HG03558 (cell line): ENCODE results near the gene IFIH1.

Source experiments
- ATAC-seq: cut with Tn5 transposase; IDR thresholded peaks from one replicate; pipeline ENCODE4 v1.9.1; 2021; ENCODE audit warnings: moderate number of reproducible peaks; ENCODE audit not compliant: unreplicated experiment; ENCODE audit errors: extremely low read depth

IFIH1 gene

GRCh38 chr2:162261032-162261945 lies 57.2 kb downstream of the IFIH1 start:
- peak; percentile 41 for ATAC-seq

DNA sequence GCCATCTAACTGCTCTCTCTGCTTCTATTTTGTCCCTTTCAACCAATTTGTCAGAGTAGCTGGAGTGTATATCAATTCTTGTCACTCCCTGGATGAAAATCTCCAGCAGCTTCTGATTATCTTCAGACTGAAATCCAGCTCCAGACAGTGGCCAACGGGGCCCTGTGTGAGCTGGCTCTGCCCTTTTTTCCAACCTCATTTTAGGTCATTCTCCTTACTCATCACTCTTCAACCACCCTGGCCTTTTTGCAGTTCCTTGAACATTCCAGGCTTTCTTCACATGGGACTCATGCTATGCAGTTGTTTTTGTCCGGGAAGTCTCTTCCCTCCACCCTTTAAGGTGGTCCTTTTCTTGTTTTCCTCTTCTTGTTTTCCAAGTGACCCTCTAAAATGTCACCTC lies 59.8 kb downstream of the IFIH1 start:
- ATAC-seq: no peak

GRCh38 chr2:162258169-162258568 lies 60.3 kb downstream of the IFIH1 start:
- ATAC-seq: no peak

DNA sequence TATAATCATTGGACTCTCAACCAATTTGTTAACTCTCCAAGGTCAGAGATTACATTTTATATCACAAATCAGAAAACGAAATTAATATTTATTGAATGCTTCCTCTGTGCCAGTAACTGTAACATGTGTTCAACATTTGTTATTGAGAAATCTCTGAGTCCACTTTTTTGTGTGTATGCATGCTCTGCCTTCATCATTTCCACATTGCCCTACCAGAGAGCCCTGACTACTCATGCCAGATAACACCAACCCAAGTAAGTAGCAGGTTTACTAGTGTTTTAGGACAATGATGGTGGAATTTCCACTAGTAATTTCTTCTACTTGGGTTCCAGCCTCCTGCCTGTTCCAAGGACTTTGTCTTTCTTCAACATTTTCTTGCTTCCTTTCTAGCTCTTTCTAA lies 61.1 kb downstream of the IFIH1 start:
- no peak for ATAC-seq

DNA sequence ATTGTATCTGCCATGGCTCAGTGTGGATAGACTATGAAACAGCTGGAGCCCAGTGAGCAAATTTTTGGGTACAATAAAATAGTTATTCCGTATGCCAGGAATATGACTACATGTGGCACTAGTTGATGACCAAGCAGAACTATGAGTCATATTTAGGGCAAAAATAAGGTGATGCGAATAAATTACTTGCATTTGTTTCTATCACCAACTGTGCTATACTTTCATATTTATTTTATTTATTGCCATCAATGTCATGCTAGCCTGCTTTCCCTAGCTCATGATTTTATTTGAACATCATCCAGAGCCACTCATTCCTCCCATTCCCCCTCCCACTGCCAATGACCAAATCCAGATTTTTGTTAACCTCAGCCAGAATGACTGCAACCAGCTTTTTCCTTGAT lies 61.9 kb downstream of the IFIH1 start:
- ATAC-seq: no peak

DNA sequence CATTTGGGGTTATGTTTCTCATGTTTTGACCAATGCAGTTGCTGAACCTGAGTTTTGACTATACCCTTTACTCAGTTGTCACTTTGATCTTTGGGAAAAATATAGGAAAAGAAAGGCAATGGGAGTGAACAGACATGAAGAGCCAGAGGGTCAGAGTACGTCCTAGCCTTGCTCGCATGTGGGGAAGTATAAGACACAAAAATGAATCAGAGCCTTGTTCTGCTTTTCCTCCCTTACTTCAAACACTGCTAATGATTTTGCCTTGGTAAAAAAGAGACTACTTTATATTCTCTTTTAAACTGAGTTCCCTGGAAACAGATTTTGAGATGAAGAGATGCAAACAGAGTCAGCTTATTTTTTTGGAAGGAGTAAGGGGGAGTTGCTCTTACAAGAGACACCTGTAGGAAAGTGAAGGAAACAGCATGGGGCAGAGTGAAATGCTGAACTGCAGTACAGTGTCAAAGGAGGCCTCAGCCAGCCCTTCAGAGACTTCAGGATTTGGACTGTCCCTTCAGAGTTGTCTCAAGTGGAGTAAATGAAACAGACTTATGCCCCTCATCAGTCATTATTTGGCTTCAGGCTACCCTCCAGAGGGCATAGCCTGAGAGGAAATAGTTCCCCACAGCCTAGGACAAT lies 64.1 kb downstream of the IFIH1 start:
- ATAC-seq: no peak

DNA sequence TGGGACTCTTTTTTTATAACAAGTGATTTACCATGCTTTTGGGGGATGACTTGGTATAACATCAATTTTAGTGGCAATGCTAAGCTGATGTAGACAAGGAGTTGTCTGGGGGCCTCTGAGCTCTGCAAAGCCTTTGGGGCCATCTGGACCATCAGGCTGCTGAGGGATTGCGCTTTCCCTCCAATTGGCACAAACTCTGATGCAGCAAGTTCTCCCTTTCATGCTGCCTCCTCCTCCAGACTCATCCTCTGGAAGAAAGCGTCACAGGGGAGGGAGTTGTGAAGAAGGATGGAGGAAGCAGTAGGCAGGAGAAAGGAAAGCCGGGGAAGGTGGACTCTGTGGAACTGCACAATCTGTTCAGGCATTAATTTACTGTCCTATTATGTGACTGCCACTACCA lies 65.0 kb downstream of the IFIH1 start:
- no peak for ATAC-seq

DNA sequence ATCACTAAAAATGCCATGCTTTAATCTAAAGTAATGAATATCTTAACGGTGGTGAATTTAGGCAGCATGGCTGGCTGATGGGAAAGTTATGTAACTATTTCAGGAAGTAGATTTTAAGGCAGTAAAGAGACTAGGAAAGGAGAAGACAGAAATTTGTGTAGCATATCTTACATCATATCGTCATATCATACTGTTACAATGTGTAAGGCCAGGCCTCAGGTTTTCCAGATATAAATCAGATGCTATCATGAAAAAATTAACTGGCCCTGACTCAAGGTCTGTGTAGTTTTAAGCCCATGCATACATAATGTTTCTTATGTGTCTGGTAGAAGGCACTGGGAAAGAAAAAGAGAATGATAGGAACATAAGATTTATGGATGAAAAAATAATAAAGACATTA lies 66.3 kb downstream of the IFIH1 start:
- ATAC-seq: no peak

- ATAC-seq: no peak
Observed at GRCh38 chr2:162245781-162246180, 72.7 kb downstream of the IFIH1 start.

GRCh38 chr2:162245061-162245460 lies 73.4 kb downstream of the IFIH1 start:
- ATAC-seq: no peak

DNA sequence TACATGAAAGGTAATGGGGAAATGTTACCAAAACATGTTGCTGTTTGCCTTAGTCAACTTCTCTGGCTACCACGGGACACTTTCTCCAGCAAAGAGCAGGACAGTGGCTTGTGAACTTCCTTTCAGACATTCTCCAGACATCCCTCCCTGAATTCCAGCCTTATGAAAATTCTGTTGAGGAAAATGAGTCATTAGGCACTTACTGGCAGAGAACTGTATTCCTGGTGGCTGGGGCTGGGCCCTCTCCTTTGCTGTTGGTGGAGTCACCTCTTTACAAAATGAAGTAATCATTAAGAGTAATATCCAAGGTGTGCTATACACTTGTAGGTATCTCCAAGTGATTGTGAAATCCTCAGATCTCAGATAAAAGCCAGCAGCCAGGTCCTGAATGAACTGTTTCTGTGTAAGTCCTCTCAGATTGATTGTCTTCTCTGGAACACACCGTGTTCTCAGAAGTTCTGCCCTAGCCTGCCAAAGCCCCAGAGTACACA lies 73.9 kb downstream of the IFIH1 start:
- ATAC-seq: no peak

DNA sequence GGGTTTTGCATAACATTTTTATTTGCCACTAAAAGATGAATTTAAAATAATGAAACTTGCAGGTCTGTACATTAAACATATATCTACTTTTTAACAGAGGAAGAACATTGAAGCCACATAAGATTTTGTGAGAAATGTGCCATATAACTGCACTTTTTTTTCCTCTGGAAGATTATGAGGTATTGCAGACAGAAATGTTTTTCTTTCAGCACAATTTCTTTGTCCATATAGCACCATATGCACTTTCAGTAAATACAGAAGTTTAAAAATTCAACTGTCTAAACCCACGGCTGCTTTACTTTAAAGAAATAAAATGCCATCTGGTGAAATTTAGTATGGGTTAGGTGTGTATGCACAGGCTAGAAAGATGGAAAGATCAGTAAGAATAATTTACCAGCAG lies 74.8 kb downstream of the IFIH1 start:
- ATAC-seq: no peak

DNA sequence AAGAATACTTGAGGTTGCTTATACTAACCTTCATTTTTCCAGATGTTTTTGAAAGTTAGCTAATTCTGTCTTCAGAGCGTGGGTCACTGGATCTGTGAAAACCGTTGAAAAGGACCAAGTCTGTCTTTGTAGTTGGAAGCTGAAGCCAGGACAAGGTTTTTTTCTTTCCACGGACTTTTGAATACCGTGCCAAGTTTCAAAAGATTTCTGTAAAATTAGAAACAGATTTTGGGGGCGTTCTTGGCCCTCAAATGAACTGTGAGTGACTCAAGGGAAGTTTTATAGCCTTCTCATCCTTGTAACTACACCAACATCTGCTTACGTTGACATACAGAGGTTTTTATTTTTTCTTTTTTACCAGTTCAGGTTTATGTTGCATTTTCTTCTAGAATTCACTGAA lies 75.2 kb downstream of the IFIH1 start, which contains the start of gene FAP:
Gene FAP, minus strand, starts transcription at position 152 of the 400 bp plus-strand sequence. Its CDS starts 118 bp downstream, at position 34.
- ATAC-seq: no peak

GRCh38 chr2:162242586-162243280 lies 75.8 kb downstream of the IFIH1 start:
- no peak for ATAC-seq

DNA sequence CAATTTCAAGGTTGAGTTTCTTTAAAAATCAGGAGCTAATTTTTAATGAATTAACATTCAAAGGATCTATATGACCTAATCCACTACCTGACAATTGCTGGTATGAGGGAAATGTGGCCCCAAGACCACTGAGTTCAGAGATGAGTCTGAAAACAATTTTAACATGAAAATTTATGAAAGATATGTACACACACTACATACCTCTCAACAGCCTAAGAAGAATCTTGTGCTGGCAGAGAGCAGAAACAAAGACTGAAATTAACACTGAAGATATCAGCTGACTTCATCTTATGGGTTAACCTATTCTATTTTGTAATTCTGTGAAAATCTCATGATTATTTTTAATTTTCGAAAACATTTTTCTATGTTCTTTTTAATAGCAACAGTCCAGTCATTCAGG lies 76.9 kb downstream of the IFIH1 start:
- no peak for ATAC-seq

GRCh38 chr2:162234620-162235462 lies 83.6 kb downstream of the IFIH1 start:
- no peak for ATAC-seq

- no peak for ATAC-seq
Observed at GRCh38 chr2:162233197-162233596, 85.3 kb downstream of the IFIH1 start.

GRCh38 chr2:162232671-162233070 lies 85.8 kb downstream of the IFIH1 start:
- ATAC-seq: no peak

DNA sequence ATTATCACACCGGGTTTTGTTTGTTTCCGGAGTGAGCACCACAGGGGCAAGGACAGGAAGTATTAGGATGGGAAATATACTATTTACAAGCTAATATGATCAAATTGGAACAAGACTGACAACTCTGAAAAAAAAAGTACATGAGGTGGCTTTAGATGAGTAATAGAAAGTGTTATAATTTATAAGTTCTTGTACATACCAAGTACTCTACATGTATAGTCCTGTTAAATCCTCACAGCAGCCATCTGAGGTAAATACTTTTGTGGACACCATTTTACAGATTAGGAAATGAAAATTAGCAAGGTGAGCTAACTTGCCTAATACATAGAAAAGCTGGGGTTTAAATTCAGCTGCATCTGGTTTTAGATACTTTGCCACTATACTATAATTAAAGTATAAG lies 86.5 kb downstream of the IFIH1 start:
- ATAC-seq: no peak

- ATAC-seq: no peak
Observed at GRCh38 chr2:162230761-162231160, 87.7 kb downstream of the IFIH1 start.
